GM19372 (cell line): Measurements from ENCODE around the gene SH3D21.
A peak's percentile ranks its signal among the peaks of the same experiment; 100 is the strongest.

Source experiments
- ATAC-seq: cut with Tn5 transposase; IDR thresholded peaks from one replicate; pipeline ENCODE4 v1.9.1; 2021; ENCODE audit warnings: mild to moderate bottlenecking, low read depth, moderate library complexity; ENCODE audit not compliant: unreplicated experiment

Gene SH3D21

GRCh38 chr1:36306210-36306901 lies at the start of gene SH3D21:
TSS of gene SH3D21 (plus strand) at chr1:36306368. CDS start at chr1:36306421, 53 bp downstream.
- ATAC-seq: peak; percentile 36

DNA sequence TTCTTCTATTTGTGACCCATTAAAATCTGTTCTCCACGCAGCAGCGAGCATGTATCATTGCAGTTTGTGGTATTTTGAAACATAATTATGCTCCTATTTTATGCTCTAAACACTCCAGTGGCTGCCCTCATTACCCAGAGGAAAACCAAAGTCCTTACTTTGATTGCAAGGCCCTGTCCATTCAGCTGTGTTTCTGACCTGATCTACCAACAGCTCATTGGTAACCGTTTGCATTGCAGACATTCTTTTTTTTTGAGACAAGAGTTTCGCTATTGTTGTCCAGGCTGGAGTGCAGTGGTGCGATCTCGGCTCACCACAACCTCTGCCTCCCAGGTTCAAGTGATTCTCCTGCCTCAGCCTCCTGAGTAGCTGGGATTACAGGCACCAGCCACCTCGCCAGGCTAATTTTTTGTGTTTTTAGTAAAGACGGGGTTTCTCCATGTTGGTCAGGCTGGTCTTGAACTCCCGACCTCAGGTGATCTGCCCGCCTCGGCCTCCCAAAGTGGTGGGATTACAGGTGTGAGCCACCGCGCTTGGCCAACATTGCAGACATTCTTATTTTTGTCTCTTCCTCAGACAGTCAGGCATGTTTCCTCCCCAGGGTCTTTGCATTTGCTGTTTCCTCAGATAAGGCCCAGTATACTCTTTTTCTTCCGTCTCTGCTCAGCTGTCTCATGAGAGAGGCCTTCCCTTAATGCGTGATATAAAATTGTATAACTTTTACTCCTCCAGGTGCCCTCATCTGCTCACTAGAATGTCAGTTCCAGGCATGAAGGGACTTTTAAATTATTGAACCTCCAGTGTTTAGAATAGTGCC lies 49.4 kb upstream of the SH3D21 start:
- no peak for ATAC-seq

DNA sequence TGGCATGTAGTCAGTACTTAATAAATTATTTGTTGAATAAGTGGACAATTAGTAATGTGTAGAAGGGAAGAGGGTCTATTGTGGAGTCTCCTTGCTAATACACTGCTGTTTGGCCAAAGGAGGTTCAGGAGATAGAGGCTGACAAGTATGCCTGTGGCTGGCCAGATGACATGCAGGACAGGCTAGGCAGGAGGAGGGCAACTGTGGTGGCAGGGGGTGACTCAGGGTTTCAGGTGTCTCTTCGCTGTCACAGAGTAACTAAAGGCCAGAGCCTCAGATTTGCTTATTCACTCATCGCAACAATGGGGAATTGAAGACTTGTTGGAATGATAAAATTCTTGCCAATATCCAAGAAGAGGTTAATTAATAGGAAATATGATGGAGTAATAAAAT lies 48.8 kb upstream of the SH3D21 start:
- ATAC-seq: no peak

- no peak for ATAC-seq
Measured at GRCh38 chr1:36258960-36259344, 47.2 kb upstream of the SH3D21 start.

DNA sequence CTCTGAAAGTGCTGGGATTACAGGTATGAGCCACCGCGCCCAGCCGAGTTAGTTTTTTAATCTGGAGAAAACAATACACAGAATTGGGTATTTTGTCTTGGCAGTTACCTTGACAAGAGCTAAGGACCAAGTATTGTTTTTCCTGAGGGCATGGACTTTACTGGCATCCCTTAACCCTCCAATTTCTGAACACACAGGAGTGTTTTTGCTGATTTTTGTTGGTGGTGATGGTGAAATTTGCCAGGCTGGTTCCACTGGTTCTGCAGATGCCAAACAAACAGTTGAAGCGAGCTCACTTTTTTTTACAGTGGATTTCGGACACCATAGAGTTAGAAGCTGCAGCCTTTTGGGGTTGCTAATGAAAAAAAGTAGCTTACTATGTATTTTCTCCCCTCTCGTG lies 37.2 kb upstream of the SH3D21 start:
- no peak for ATAC-seq

DNA sequence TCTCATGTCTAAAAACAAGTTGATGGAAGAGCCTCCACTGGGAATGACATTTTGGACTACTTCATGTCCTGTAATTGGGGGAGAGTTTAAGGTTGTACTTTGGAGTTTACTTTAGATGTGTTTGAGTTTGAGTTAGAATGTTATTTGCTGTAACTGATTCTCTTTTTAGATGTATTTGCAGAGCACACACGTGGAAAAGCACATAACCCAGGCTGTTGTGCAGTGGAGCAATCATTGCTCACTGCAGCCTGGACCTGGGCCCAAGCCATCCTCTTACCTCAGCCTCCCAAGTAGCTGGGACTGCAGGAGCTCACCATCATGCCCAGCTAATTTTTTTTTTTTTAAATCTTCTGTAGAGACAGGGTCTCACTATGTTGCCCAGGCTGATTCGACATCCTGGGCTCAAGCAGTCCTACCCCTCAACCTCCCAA lies 36.7 kb upstream of the SH3D21 start:
- ATAC-seq: no peak

DNA sequence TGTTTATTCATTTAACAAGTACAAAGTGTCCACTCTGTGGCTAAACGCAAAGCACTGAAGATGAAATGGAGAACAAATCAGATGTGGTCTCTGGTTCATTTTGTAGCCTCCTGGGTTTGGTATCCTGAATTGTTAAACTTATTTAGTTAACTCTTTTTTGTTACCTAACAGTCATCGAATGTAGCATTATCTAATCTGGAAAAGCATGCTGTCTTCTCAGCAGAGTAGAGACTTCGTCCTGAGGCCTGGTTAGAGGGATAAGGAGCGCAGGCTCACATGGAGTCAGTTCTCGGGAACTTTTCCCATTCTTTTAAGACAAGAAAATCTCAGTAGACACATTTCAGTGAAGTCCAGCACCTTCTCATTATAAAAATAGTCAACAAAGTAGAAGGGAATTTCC lies 33.1 kb upstream of the SH3D21 start:
- no peak for ATAC-seq

DNA sequence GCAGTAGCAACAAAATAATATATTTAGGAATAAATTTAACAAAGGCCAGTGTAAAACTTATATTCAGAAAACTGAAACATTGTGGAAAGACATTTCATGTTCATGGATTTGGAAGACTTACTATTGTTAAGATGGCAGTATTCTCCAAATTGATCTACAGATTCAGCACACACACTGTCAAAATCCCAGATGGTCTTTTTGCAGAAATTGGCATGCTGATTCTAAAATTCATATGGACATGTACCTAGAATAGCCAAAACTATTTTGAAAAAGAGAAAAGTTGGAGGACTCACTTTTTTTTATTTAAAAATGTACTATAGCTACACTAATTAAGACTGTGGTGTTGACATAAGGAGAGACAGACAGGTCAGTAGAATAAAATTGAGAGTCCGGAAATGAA lies 32.0 kb upstream of the SH3D21 start:
- ATAC-seq: no peak

GRCh38 chr1:36276688-36277087 lies 29.5 kb upstream of the SH3D21 start:
- no peak for ATAC-seq

- no peak for ATAC-seq
Measured at GRCh38 chr1:36279110-36279788, 26.9 kb upstream of the SH3D21 start.

- ATAC-seq: no peak
Measured at GRCh38 chr1:36279789-36280296, 26.3 kb upstream of the SH3D21 start.

DNA sequence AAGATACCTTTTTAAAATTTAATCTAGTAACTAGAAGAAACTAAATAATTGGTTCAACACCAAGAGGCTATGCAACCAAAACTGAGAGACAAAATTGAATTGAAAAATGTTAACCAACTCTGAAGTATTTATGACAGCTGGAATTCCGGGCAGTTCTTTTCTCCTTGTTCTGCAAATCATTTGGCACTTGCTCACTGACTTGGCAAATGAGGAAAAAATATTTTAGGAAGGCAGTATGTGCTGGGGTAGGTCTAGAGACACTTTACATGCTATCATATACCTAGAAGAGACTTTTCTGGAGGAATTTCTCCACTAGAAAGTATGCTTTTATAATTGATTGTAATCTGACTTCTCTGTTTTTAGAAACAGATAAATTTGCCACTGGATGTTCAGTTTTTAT lies 22.1 kb upstream of the SH3D21 start:
- no peak for ATAC-seq

DNA sequence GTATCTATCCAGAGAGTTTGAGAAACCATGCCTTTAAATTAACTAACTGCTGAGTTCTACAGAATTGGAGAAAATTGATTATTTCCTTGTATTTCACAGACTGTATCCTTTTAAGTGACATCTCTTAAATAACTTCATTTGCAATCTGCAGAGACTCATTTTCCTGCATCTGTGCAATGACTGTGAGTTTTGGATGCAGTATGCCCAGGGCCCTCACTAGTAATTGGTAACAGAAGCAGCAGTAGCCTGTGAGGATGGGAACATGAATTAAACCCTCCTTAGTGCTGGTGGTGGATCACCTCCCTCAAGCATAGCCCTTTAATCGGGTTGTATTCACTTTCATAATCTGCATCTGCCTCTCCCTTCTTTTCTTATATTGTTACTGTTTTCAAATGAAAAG lies 21.7 kb upstream of the SH3D21 start:
- no peak for ATAC-seq

- no peak for ATAC-seq
Measured at GRCh38 chr1:36285443-36286101, 20.6 kb upstream of the SH3D21 start.

DNA sequence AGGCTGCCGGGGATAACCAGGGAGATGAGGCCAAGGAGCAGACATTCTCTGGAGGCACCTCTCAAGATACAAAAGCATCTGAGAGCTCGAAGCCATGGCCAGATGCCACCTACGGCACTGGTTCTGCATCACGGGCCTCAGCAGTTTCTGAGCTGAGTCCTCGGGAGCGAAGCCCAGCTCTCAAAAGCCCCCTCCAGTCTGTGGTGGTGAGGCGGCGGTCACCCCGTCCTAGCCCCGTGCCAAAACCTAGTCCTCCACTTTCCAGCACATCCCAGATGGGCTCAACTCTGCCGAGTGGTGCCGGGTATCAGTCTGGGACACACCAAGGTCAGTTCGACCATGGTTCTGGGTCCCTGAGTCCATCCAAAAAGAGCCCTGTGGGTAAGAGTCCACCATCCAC lies 19.4 kb upstream of the SH3D21 start:
- ATAC-seq: no peak

- no peak for ATAC-seq
Measured at GRCh38 chr1:36287595-36287994, 18.6 kb upstream of the SH3D21 start.

- no peak for ATAC-seq
Measured at GRCh38 chr1:36295390-36295789, 10.8 kb upstream of the SH3D21 start.

DNA sequence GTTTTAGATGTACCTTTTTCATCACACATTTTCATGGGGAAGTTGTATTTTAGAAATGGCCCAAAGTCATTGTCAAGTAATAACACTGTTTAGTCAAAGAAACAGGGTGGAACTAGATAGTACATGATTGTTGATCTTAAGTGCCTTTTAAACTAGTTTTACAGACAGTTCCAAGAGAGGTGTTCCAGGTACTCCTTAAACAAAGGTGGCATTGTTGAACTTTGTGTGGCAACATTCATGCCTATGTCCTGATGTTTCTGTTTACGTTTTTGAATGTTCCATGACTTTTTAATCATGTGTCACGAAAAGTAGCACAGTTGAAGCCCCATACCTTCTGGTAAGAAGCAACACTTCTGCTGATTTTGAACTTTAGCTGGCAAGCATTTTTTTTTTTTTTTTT lies 9.1 kb upstream of the SH3D21 start:
- ATAC-seq: no peak

- no peak for ATAC-seq
Measured at GRCh38 chr1:36298640-36299039, 7.5 kb upstream of the SH3D21 start.

DNA sequence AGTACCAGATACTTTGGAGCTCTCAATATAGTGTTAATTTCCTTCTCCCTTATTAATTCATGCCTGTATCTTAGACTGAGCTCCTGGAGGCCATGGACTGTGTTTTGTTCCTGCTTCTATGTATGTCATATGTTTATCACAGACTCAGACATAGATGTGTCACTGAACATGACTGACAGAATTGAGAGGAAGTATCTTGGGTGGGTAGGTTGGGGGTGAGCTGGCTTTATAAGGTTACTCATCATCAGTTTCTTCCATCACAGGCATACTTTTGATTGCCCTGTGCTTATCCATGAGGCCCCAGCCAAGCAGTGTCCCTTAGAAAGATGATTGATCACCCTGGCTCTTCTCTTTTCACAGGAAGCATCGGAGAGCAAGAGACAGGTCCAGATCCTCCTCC lies 5.6 kb upstream of the SH3D21 start:
- no peak for ATAC-seq

GRCh38 chr1:36301220-36301619 lies 4.9 kb upstream of the SH3D21 start:
- ATAC-seq: no peak
